ENCODE data around the gene CPT2. TPM values are rescaled to one million over a fixed set of nuclear protein-coding genes. Genes with fewer than 3 reads are reported as not detected.

Gene CPT2
- total and polyA plus RNA-seq, 8 donors = 6.3 to 13.4 (median 10.9) TPM

DNA sequence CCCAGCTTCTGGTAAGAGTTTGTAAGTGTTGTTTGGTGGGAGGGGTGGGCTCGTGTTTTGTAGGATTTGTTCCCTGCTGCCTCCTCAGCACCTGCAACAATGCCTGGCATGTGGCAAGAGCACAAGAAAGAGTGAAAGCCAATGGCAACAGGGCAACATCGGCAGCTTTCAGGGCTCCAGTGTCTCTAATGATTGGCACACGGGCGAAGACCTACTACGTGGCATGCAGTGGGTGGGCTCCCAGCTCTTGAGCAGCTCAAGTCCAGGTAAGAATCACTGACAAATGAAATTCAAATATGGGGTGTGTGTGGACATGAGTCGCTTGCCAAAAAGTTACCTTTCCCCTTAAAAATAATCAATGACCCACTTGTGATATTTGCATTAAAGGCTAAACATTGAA is 30.3 kb upstream of the CPT2 start:
- no peaks in the 10 kb centered on the region for H3K4me1 ChIP-seq
- DNase-seq (no peak), ATAC-seq (no peak), FAIRE-seq (no peak)
- no peak overlapping the region for H3K27ac ChIP-seq
- WGBS, 2 donors = 66 to 79% methylated on average over 6 of the region's 6 CpGs
- TF ChIP-seq, protein P1, sequence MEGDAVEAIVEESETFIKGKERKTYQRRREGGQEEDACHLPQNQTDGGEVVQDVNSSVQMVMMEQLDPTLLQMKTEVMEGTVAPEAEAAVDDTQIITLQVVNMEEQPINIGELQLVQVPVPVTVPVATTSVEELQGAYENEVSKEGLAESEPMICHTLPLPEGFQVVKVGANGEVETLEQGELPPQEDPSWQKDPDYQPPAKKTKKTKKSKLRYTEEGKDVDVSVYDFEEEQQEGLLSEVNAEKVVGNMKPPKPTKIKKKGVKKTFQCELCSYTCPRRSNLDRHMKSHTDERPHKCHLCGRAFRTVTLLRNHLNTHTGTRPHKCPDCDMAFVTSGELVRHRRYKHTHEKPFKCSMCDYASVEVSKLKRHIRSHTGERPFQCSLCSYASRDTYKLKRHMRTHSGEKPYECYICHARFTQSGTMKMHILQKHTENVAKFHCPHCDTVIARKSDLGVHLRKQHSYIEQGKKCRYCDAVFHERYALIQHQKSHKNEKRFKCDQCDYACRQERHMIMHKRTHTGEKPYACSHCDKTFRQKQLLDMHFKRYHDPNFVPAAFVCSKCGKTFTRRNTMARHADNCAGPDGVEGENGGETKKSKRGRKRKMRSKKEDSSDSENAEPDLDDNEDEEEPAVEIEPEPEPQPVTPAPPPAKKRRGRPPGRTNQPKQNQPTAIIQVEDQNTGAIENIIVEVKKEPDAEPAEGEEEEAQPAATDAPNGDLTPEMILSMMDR (IDR thresholded peaks at IDR 0.05) = no peak
- intact Hi-C loops (cut with DNase I) = no loop called here
- H3K4me3 ChIP-seq = no peak overlapping the region
- H3K9me3 ChIP-seq = no peaks in the 10 kb centered on the region
- H3K27me3 ChIP-seq = no peaks in the 10 kb centered on the region
- no peaks in the 10 kb centered on the region for H3K36me3 ChIP-seq

DNA sequence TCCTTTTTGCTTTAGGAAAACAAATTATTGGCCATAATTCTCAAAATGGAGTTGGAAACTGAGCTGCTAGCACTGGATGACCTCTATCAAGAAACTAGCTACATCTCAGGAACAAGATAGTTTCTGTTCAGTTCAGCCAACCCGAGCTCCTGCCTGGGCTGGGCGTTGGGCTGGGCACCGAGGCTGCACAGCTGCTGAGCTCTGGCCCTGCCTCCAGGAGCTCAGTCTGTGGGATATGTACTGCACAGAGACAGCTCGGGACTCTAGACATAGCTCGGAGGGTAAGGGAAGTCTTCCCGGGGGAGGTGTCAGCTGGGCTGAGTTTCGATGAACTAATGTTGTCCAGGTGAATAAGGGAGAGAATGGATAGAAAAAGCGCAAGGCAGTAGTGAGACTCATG is 29.7 kb upstream of the CPT2 start:
- FAIRE-seq (no peak), DNase-seq (no peak), ATAC-seq (no peak)
- intact Hi-C loops (cut with DNase I) = no loop called here
- WGBS, 2 donors = 80% methylated on average over 8 of the region's 8 CpGs
- Histone ChIP-seq H3K36me3 (no peaks in the 10 kb centered on the region), H3K4me1 (no peaks in the 10 kb centered on the region), H3K27me3 (no peaks in the 10 kb centered on the region), H3K4me3 (no peak overlapping the region), H3K27ac (no peak overlapping the region), H3K9me3 (no peaks in the 10 kb centered on the region)
- TF ChIP-seq, protein P1 (IDR thresholded peaks at IDR 0.05) = no peak

DNA sequence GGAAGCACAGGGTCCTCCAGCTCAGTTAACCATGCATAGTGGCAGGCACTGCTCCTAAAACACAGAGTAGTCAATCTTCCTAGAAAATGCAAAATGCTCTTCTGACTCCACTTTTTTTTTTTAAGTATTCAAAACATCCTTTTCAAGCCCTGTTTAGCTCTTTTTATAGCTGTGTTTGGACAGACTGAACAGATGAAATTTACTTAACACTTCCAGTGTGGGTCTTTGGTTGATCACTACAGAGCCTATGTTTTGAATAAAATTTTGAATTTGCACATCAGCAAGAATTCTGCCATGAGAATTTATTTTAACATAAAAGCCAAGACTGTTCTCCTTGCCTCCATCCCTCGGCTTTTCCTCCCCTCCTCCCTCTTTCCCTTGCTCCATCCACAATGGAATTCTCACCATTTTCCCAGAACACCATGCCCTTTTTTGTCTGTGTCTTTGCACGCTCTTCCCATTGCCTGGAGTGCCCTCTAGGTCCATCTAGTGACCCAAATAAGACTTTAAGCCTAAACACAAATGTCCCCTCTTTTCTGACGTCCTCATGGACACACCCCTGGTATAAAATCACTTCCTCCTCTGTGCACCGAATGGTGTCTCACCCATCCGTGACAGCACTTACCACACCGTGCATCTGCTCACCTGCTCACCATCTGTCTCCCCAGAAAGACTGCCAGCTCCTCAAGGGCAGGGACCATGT is 24.0 kb upstream of the CPT2 start:
- no peak for FAIRE-seq
- no peaks in the 10 kb centered on the region for H3K9me3 ChIP-seq
- no peak for DNase-seq
- no peak overlapping the region for H3K27ac ChIP-seq
- H3K27me3 ChIP-seq = no peaks in the 10 kb centered on the region
- ATAC-seq = no peak
- intact Hi-C loops (cut with DNase I) = no loop called here
- H3K4me3 ChIP-seq = no peak overlapping the region
- H3K36me3 ChIP-seq = no peaks in the 10 kb centered on the region
- TF ChIP-seq, protein P1 (IDR thresholded peaks at IDR 0.05) = no peak
- 54 to 67% methylated on average over 6 of the region's 6 CpGs for WGBS, 2 donors
- peaks cover 16 to 24% (median 23%) of the 10 kb centered on the region in 3 donors for H3K4me1 ChIP-seq

DNA sequence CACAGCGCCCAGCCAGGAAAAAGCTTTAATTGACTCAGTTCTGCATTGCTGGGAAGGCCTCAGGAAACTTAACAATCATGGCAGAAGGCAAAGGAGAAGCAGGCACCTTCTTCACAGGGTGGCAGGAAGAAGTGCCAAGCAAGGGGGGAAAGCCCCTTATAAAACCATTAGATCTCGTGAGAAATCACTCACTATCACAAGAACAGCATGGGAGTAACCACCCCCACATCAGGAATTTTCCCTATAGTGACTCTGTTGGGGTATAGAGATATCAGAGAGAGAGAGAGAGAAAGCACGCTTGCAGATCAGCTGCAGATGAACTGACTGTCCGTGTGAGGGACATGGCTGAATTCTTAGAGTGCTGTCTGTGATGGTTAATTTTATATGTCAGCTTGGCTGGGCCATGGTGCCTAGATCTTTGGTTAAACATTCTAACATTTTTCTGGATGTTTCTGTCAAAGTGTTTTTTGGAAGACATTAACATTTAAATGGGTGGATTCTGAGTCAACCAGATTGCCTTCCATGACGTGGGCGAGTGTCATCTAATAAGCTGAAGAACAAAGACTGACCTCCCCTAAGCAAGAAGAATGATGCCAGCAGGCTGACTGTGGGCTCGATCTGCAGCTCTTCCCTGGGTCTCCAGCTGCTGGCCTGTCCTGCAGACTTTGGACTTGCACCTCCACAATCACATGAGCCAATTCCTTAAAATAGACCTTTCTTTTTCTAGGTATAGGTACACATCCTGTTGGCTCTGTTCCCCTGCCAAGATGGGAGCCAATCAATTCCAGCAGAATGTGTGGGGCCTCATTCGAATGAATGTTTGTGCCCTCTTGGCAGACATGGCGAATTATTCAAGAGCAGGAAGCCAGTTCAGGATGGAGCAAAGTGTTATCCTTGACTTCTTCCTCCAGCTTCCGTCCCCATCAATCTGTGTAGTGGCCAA is 21.4 kb upstream of the CPT2 start:
- ATAC-seq = peak; percentile 31 to 53 (median 46)
- intact Hi-C loops (cut with DNase I) = no loop called here
- H3K27me3 ChIP-seq = no peaks in the 10 kb centered on the region
- TF ChIP-seq, protein P1 (IDR thresholded peaks at IDR 0.05) = no peak
- DNase-seq = peak in 2 of 6 donors; percentile 37 to 38
- H3K4me3 ChIP-seq = no peak overlapping the region
- H3K27ac ChIP-seq = no peak overlapping the region
- FAIRE-seq = no peak
- H3K4me1 ChIP-seq = peaks cover 16 to 24% (median 23%) of the 10 kb centered on the region in 3 donors
- H3K9me3 ChIP-seq = no peaks in the 10 kb centered on the region
- H3K36me3 ChIP-seq = no peaks in the 10 kb centered on the region
- WGBS, 2 donors = 70 to 75% methylated on average over 10 of the region's 10 CpGs

Data from pancreas (tissue), 10 donors.